Measurements from ENCODE around the gene SAMD9L.

DNA sequence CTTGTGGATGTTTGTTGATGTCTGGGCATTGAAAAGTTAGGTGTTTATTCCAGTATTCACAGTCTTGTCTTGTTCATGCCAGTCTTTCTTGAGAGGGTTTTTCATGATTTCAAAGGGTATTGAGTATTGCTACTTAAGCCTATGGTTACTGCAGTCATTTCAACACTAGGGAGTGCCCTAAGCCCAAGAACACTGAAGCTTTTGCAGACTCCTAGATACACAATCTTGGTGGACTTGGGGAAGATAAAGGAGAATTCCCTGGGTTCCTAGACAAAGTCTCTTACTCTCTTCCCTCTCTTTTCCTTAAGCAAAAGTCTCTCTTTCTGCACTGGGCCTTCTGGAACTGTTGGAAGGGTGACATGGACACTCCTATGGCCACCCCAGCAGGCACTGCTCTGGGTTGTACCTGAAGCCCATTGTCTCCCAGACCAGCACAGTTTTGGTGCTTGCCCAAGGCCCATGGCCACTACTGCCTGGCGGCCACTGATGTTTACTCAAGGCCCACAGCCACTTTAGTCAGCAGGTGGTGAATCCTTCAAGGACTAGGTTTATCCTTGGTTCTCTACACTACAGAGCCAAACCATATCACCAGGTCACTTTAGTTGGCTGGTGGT lies 55.3 kb downstream of the SAMD9L start:
- no peak for TF ChIP-seq TAF1 (IDR thresholded peaks at IDR 0.05; ENCODE audit: borderline replicate concordance, low read depth, low read length)
- no peak for TF ChIP-seq POLR2A (IDR thresholded peaks at IDR 0.05; ENCODE audit: low read depth, low read length)
- TF ChIP-seq POLR2AphosphoS5 (IDR thresholded peaks at IDR 0.05; ENCODE audit: low read depth, low read length): no peak

All from GM12892 (cell line).